Astrocyte (in vitro differentiated cells and primary cell): ENCODE results near the gene GSTA2.

Source experiments
- EZH2 ChIP-seq: IDR thresholded peaks from 2 replicates; pipeline ENCODE4 v1.6.1; 2012; ENCODE audit warnings: mild to moderate bottlenecking, low read length, inconsistent platforms; ENCODE audit not compliant: insufficient read depth
- TF ChIP-seq, protein P1 (sequence below): IDR thresholded peaks from 2 replicates; pipeline ENCODE4 v1.5.1; 2011; ENCODE audit warnings: low read depth, mild to moderate bottlenecking, inconsistent platforms, low read length, moderate library complexity; ENCODE audit not compliant: insufficient read depth

DNA sequence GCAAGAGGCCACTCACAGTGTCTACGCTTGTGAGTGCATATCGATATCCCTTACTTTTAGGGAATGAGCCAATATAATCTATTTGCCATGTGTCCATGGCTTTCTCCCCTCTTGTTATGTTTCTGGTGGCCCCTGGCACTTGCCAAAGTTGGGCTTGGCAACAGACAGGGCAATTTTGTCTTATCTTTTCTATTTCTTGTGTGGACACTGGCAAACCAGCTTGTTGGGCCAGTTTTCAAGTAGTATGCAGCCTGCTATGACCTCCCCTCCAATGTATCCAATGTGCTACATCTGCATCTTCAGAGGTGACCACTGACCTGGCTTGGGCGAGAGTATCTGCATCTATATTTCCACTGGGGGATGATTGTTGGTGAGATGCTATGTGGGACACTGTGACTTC lies 29.2 kb downstream of the GSTA2 start:
- TF ChIP-seq, protein P1, sequence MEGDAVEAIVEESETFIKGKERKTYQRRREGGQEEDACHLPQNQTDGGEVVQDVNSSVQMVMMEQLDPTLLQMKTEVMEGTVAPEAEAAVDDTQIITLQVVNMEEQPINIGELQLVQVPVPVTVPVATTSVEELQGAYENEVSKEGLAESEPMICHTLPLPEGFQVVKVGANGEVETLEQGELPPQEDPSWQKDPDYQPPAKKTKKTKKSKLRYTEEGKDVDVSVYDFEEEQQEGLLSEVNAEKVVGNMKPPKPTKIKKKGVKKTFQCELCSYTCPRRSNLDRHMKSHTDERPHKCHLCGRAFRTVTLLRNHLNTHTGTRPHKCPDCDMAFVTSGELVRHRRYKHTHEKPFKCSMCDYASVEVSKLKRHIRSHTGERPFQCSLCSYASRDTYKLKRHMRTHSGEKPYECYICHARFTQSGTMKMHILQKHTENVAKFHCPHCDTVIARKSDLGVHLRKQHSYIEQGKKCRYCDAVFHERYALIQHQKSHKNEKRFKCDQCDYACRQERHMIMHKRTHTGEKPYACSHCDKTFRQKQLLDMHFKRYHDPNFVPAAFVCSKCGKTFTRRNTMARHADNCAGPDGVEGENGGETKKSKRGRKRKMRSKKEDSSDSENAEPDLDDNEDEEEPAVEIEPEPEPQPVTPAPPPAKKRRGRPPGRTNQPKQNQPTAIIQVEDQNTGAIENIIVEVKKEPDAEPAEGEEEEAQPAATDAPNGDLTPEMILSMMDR, result no peak
- no peak for TF ChIP-seq EZH2
